Subcutaneous abdominal adipose tissue (tissue), 5 donors: ENCODE measurements around the gene C14orf93.

Experiments
- H3K27ac ChIP-seq: one replicate; pipeline ENCODE4 v1.7.0; 2013; ENCODE audit warnings: low read depth, mild to moderate bottlenecking, inconsistent platforms, low read length, moderate library complexity
- H3K27me3 ChIP-seq, 5 donors: one replicate each; pipeline ENCODE4 v1.7.0; 2013; ENCODE audit warnings: low read length in 5 of 5, inconsistent platforms in 1 of 5; ENCODE audit not compliant: control insufficient read depth in 5 of 5, insufficient read depth in 4 of 5
- H3K36me3 ChIP-seq, 5 donors: one replicate each; pipeline ENCODE4 v1.7.0; 2013; ENCODE audit warnings: low read length in 5 of 5; ENCODE audit not compliant: control insufficient read depth in 5 of 5, insufficient read depth in 5 of 5
- H3K4me1 ChIP-seq, 5 donors: one replicate each; pipeline ENCODE4 v1.7.0; 2013; ENCODE audit warnings: low read length in 5 of 5, mild to moderate bottlenecking in 3 of 5, moderate library complexity in 1 of 5; ENCODE audit not compliant: control insufficient read depth in 5 of 5, insufficient read depth in 5 of 5
- H3K4me3 ChIP-seq, 5 donors: one replicate each; pipeline ENCODE4 v1.7.0; 2013; ENCODE audit warnings: low read length in 5 of 5, low read depth in 1 of 5
- H3K9ac ChIP-seq, 5 donors: one replicate each; pipeline ENCODE4 v1.7.0; 2013; ENCODE audit warnings: low read length in 5 of 5, mild to moderate bottlenecking in 4 of 5, moderate library complexity in 3 of 5
- H3K9me3 ChIP-seq, 5 donors: one replicate each; pipeline ENCODE4 v1.7.0; 2013; ENCODE audit warnings: low read length in 5 of 5; ENCODE audit not compliant: control insufficient read depth in 5 of 5
- donor health status: healthy.
- donor health status: healthy.
- donor health status: healthy.
- donor health status: healthy.
- donor health status: healthy.

The C14orf93 gene

DNA sequence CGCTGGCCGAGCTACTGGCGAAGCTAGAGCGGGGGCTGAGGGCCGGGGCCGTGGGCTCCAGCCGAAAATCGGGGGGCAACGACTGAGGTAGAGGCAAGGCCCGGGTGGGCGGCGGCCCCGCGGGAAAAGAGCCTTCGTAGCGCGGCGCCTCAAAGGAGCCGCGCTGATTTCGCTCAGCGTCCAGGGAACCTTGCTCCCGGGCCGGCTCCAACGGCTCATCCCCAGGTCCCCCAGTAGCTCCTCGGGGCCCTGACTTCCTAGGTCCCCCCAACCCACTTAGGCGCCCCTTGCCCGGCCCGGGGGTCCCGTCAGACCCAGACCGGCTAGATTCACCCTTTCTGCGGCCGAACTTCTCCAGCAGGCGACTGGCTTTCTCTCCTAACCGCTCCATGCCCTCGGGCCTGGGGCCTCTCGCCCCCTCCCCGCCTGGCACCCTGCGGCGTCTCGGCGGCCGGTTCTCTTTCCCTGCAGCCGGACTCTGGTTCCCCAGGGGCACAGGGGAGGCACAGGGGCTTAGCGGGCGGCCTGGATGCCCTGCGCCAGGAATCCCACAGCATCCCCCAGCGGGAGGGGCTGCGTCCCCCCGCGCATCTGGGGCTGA is 28.0 kb downstream of the C14orf93 start:
- Histone ChIP-seq H3K27ac (peak overlapping the region; percentile 39), H3K27me3 (no peaks in the 10 kb centered on the region), H3K36me3 (no peaks in the 10 kb centered on the region), H3K9ac (peak overlapping the region in 4 of 5 donors; percentile 6 to 76 (median 60)), H3K4me1 (peaks cover 2 to 59% (median 47%) of the 10 kb centered on the region in 5 donors), H3K4me3 (peak overlapping the region in 4 of 5 donors; percentile 82 to 93 (median 90)), H3K9me3 (no peaks in the 10 kb centered on the region)

DNA sequence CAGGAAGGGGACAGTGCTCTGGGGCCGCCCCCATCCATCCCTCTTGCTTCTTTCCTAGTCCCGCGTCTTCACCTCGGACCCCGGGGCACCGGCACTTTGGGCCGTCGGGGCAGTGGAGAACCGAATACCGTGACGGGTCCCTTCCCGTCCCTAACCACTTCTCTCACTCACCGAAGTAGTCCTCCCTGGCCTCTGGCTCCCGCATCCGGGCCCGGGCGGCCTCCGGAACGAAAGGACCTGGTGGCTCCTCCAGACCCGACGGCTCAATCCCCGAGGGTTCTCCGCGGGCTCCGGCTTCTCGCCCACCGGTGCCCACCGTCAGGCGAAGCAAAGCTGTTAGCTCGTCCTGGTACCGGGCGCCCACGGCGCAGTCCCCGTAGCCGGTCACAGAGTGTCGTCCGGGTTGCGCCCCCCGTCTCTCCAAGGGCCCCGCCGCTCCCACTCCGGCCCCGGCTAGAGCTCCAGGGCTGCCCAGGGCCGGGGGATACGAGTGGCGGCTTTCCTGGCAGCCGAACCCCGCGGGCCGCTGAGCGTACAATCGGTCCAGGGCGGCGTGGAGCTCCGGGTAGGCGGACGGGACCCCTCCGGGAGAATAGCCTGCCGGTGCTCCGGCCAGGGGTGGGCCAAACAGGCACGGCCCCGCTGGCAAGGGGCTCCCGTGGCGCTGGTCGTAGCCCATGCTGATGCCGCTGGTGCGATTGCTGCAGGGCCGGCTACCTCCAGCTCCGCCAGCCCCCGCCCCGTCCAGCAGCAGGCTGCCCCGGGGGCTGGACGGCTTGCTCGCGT is 28.7 kb downstream of the C14orf93 start:
- Histone ChIP-seq H3K4me3 (peak overlapping the region; percentile 73 to 93 (median 90)), H3K9ac (peak overlapping the region in 2 of 5 donors; percentile 53 to 76), H3K36me3 (no peaks in the 10 kb centered on the region), H3K9me3 (no peaks in the 10 kb centered on the region), H3K27ac (peak overlapping the region; percentile 54), H3K27me3 (no peaks in the 10 kb centered on the region), H3K4me1 (peaks cover 7 to 66% (median 54%) of the 10 kb centered on the region in 5 donors)

DNA sequence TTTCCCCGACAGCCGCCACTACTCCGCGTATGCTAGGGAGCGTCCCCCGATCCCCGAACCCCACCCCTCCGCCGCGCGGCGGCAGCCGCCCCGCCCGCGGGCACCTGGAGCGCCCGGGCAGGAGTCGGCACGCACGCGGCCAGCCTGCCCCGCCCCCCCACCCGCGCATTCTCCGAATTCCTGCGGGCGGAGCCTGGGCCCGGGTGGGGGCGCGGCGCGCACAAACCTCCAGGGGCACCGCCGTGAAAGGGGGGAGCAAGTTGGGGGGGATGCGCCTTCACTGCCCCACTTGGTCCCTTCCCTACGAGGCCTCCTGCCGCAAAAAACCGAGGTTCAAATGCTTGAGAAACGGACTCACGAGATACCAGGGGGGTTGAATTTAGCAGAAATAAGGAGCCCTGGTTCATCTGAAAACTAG is 29.3 kb downstream of the C14orf93 start:
- peak overlapping the region in 2 of 5 donors; percentile 40 to 76 for H3K9ac ChIP-seq
- no peaks in the 10 kb centered on the region for H3K36me3 ChIP-seq
- H3K27me3 ChIP-seq, result no peaks in the 10 kb centered on the region
- peaks cover 7 to 66% (median 54%) of the 10 kb centered on the region in 5 donors for H3K4me1 ChIP-seq
- no peaks in the 10 kb centered on the region for H3K9me3 ChIP-seq
- peak overlapping the region; percentile 79 for H3K27ac ChIP-seq
- H3K4me3 ChIP-seq, result peak overlapping the region in 4 of 5 donors; percentile 73 to 93 (median 90)

DNA sequence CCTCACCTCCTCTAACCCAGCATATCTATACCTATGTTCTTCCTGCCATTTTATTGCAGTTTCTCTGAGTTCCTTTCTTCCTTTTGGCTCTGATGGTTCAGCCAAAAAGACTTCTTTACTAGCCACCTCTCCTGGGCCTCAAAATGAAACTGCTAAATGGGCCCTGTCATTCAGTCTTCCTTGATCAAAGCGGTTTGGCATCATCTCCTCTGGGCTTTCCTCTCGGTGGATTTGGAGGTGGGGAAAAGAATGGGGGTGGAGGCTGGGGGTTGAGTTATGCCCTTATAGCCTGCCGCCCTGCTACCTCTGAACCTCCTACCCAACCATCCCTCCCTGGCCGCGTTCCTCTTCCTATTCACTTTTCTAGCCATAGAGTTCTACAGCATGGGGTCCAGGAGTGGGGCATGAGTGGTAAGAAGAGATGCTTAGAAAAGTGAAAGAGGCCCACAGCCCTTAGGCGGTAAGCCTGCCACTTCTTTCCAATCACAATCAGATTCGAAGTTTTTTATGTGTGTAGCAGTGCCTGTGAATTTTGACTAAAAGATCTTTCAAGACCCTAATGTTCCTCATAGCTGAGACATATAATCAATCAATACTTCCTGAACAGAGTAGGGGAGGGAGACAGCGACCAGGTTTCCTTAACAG is 30.1 kb downstream of the C14orf93 start:
- Histone ChIP-seq H3K27ac (peak overlapping the region; percentile 79), H3K4me1 (peaks cover 7 to 66% (median 54%) of the 10 kb centered on the region in 5 donors), H3K36me3 (no peaks in the 10 kb centered on the region), H3K9me3 (no peaks in the 10 kb centered on the region), H3K9ac (peak overlapping the region in 2 of 5 donors; percentile 20 to 63), H3K4me3 (peak overlapping the region in 3 of 5 donors; percentile 40 to 90 (median 45)), H3K27me3 (no peaks in the 10 kb centered on the region)

DNA sequence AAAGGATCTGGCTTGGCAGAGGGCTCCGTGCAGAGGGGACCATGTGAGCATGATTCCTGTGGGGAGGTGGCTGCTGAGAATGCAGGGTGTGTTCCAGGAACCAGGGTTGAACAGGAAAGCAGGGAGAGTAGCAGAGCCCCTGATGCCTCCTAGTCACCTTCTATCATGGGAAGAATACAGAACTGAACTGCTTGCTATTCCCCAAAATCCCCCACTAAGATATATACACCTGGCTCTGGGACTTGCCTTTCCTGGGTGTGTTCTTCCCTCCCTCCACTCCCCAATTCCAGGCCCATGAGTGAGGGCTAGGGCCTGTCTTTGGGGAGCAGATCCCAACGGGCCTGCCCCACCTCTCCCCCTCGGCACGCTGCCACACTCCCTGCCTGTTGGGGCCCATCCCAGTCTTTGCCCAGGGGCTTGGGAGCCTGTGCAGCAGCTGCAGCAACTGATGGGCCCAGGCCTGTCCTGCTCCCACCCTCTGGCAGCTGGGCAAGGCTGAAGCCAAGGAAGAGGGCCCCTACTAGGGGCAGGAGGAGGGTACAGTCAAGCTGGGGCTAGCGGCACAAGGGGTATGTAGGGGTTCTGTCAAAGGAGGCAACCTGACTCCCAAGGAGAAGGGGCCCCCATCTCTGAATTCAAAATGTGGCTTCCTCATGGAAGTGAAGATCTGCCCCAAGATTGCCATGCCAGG is 30.8 kb downstream of the C14orf93 start:
- H3K27me3 ChIP-seq, result no peaks in the 10 kb centered on the region
- no peak overlapping the region for H3K9ac ChIP-seq
- no peaks in the 10 kb centered on the region for H3K9me3 ChIP-seq
- H3K36me3 ChIP-seq, result no peaks in the 10 kb centered on the region
- no peak overlapping the region for H3K4me3 ChIP-seq
- peak overlapping the region; percentile 79 for H3K27ac ChIP-seq
- peaks cover 7 to 66% (median 57%) of the 10 kb centered on the region in 5 donors for H3K4me1 ChIP-seq

DNA sequence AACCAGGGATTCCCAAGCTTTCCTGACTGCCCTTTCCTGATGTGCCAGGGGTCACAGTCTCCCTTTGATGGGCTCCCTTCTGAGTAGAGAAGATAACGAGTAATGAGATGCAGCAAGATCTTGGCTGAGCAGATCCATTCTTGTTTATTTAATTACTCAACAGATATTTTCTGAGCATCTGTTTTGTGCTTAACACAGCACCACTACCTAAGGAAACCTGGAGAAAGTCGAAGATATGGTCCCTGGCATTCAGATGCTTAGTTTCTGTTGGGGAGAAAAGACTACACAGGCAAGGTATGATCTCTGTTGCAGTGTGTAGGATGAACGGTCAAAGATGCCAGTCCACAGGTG is 31.5 kb downstream of the C14orf93 start:
- Histone ChIP-seq H3K36me3 (no peaks in the 10 kb centered on the region), H3K4me3 (no peak overlapping the region), H3K4me1 (peaks cover 7 to 65% (median 59%) of the 10 kb centered on the region in 5 donors), H3K27me3 (no peaks in the 10 kb centered on the region), H3K9me3 (no peaks in the 10 kb centered on the region), H3K9ac (peak overlapping the region in 2 of 5 donors; percentile 35 to 37), H3K27ac (peak overlapping the region; percentile 79)

DNA sequence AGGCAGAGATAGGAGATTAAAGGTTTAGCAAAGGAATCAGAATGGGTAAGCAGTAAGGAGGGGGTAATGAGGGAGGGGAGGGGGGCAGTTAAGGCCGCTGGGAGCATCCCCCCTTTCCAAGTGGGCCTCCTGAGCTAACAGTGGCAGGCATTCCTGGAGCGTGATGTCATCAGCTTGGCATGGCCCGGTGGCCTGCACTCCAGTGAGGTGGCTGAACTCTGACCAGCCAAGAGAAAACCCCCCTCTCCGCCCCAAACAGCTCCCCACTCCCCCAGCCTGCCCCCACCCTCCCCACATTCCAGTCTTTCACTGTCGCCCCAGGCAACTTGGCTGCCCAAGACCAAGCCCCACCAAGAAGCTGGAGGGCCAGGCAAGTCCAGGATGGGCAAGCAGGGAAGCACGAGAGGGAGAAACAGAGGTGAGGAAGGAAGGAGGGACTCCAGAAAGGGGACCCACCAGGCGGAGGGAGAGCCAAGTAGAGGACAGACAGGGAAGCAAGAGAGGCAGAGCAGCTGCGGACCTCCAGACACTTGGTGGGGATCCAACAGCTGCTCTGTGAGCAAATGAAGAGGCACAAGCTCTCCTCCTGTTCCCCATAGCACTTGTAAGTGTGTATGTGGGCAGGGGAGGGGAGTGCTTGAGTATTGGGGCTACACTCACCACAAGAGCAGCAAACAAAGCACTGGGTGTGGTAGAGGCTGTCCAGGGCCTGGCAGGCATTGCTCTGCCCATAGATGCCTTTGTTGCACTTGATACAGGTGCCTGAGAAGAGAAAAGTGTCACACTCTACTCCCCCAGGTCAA is 32.1 kb downstream of the C14orf93 start:
- Histone ChIP-seq H3K4me3 (peak overlapping the region in 1 of 5 donors; percentile 2), H3K9me3 (no peaks in the 10 kb centered on the region), H3K27me3 (no peaks in the 10 kb centered on the region), H3K27ac (peak overlapping the region; percentile 79), H3K4me1 (peaks cover 7 to 59% (median 55%) of the 10 kb centered on the region in 5 donors), H3K36me3 (peaks cover 0 to 2% (median 0%) of the 10 kb centered on the region in 5 donors), H3K9ac (peak overlapping the region in 2 of 5 donors; percentile 37 to 59)

DNA sequence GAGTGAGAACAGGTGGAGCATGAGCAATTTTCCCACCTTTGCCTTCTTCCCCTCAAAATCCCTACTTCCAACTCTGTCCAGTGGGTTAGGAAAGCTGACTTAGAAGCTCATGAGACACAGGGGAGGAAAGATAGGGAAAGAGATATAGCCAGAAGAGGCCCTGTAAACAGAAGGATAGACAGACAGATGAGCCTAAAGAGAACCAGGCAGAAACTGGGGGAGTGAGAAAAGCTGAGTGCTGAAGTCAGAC is 32.6 kb downstream of the C14orf93 start:
- Histone ChIP-seq H3K27ac (peak overlapping the region; percentile 47), H3K36me3 (peaks cover 0 to 2% (median 0%) of the 10 kb centered on the region in 5 donors), H3K4me1 (peaks cover 7 to 56% (median 51%) of the 10 kb centered on the region in 5 donors), H3K9ac (peak overlapping the region in 4 of 5 donors; percentile 3 to 64 (median 32)), H3K4me3 (no peak overlapping the region), H3K9me3 (no peaks in the 10 kb centered on the region), H3K27me3 (no peaks in the 10 kb centered on the region)
